GM19438 (cell line): Measurements from ENCODE around the gene SMPD4.
"Not testable (repeated sequence)": the region's sequence is repeated elsewhere in the genome, so short reads cannot be mapped to it uniquely, and the experiment has no call there.

ENCODE experiments used
- ATAC-seq: cut with Tn5 transposase; IDR thresholded peaks from one replicate; pipeline ENCODE4 v1.9.1; 2021; ENCODE audit warnings: low read depth; ENCODE audit not compliant: unreplicated experiment

The SMPD4 gene

GRCh38 chr2:130160131-130160530, 21.3 kb downstream of the SMPD4 start:
- ATAC-seq, result no peak

- ATAC-seq, result not testable (repeated sequence)
Observed at GRCh38 chr2:130159376-130159775, 22.0 kb downstream of the SMPD4 start.

GRCh38 chr2:130158631-130159030, 22.8 kb downstream of the SMPD4 start:
- no peak for ATAC-seq

- ATAC-seq, result peak; percentile 86
Observed at GRCh38 chr2:130157825-130158514, 23.4 kb downstream of the SMPD4 start.

GRCh38 chr2:130157354-130157753, 24.0 kb downstream of the SMPD4 start:
- ATAC-seq, result peak; percentile 26

- no peak for ATAC-seq
Observed at GRCh38 chr2:130156624-130157004, 24.8 kb downstream of the SMPD4 start.

GRCh38 chr2:130155956-130156623, 25.3 kb downstream of the SMPD4 start:
- ATAC-seq, result not testable (repeated sequence)

GRCh38 chr2:130154773-130155765, 26.3 kb downstream of the SMPD4 start:
- no peak for ATAC-seq

GRCh38 chr2:130154423-130154770, 27.0 kb downstream of the SMPD4 start:
- not testable (repeated sequence) for ATAC-seq

GRCh38 chr2:130153721-130154422, 27.5 kb downstream of the SMPD4 start:
- ATAC-seq, result not testable (repeated sequence)

GRCh38 chr2:130152816-130153595, 28.4 kb downstream of the SMPD4 start:
- no peak for ATAC-seq

- ATAC-seq, result not testable (repeated sequence)
Observed at GRCh38 chr2:130152136-130152815, 29.1 kb downstream of the SMPD4 start.

- ATAC-seq, result not testable (repeated sequence)
Observed at GRCh38 chr2:130151145-130151512, 30.3 kb downstream of the SMPD4 start.

GRCh38 chr2:130150181-130151144, 30.9 kb downstream of the SMPD4 start:
- no peak for ATAC-seq

GRCh38 chr2:130148515-130148914, 32.9 kb downstream of the SMPD4 start:
- not testable (repeated sequence) for ATAC-seq

GRCh38 chr2:130145006-130145414, 36.4 kb downstream of the SMPD4 start, which contains the start of gene CCDC74B:
Gene CCDC74B, minus strand, starts transcription at chr2:130145112. Its CDS starts 116 bp downstream, at chr2:130144996.
- peak; percentile 90 for ATAC-seq

- ATAC-seq, result not testable (repeated sequence)
Observed at GRCh38 chr2:130143266-130144039, 37.9 kb downstream of the SMPD4 start.
